BJ (cell line): ENCODE results near the gene PPFIA2. TPM values are rescaled to one million over a fixed set of nuclear protein-coding genes. Genes with fewer than 3 reads are reported as not detected.

Source experiments
- CTCF ChIA-PET: fragments of 350-600 bp; formaldehyde crosslinking; extraction: SDS; loops from one replicate; lab custom pipeline; 2021; ENCODE audit warnings: antibody characterized with exemption, inconsistent platforms; lab: Yijun Ruan, JAX
- POLR2A ChIA-PET: fragments of 300-600 bp; sonication (Branson Sonifier 250); formaldehyde crosslinking; extraction: SDS; loops from one replicate; lab custom pipeline; 2021; ENCODE audit warnings: antibody characterized with exemption; lab: Charles Lee
- DNase-seq: peaks from one replicate; pipeline ENCODE4 v3.0.0-alpha.2; 2011; ENCODE audit warnings: low read depth
- H3K27me3 ChIP-seq: 2 replicates; pipeline ENCODE4 v1.6.0; 2011; ENCODE audit warnings: low read length; ENCODE audit not compliant: control insufficient read depth, insufficient read depth
- H3K36me3 ChIP-seq: 2 replicates; pipeline ENCODE4 v1.5.1; 2011; ENCODE audit warnings: low read length; ENCODE audit not compliant: control insufficient read depth, insufficient read depth
- H3K4me3 ChIP-seq: 2 replicates; pipeline ENCODE4 v1.5.1; 2011; ENCODE audit warnings: low read depth, mild to moderate bottlenecking, control low read depth, low read length
- CTCF ChIP-seq: IDR thresholded peaks from 2 replicates; pipeline ENCODE4 v1.5.1; 2011; ENCODE audit warnings: low read depth, mild to moderate bottlenecking, control low read depth, inconsistent platforms, low read length, moderate library complexity; ENCODE audit not compliant: insufficient read depth
- polyA plus RNA-seq: library from polyadenylated mRNA; depleted of rRNA; stranded (reverse); fragments of >200 nt; gene quantifications from 2 replicates; pipeline ENCODE4 v1.2.3, GENCODE V29; 2011

PPFIA2 gene
- polyA plus RNA-seq, 1 experiment, result not detected

GRCh38 chr12:81297601-81298000 is 461.5 kb downstream of the PPFIA2 start:
- ChIA-PET CTCF (interaction anchor here (0.9 kb wide), 1 partner anchor 80 kb away, joined by 3 read pairs; no protein-coding TSS in a partner anchor), POLR2A (no interaction called here)
- TF ChIP-seq CTCF, result no peak
- Histone ChIP-seq H3K27me3 (no peaks in the 10 kb centered on the region), H3K36me3 (no peaks in the 10 kb centered on the region), H3K4me3 (no peak overlapping the region)
- no peak for DNase-seq

GRCh38 chr12:81296556-81297305 is 462.4 kb downstream of the PPFIA2 start:
- ChIA-PET CTCF (interaction anchor here (0.9 kb wide), 1 partner anchor 79 kb away, joined by 3 read pairs; no protein-coding TSS in a partner anchor), POLR2A (no interaction called here)
- Histone ChIP-seq H3K27me3 (no peaks in the 10 kb centered on the region), H3K4me3 (no peak overlapping the region), H3K36me3 (no peaks in the 10 kb centered on the region)
- TF ChIP-seq CTCF, result no peak
- DNase-seq, result no peak

- POLR2A ChIA-PET, result no interaction called here
- Histone ChIP-seq H3K36me3 (no peaks in the 10 kb centered on the region), H3K4me3 (no peak overlapping the region), H3K27me3 (no peaks in the 10 kb centered on the region)
- no peak for TF ChIP-seq CTCF
- CTCF ChIA-PET, result no interaction called here
- DNase-seq, result no peak
Observed at GRCh38 chr12:81295251-81295650, 463.9 kb downstream of the PPFIA2 start.

DNA sequence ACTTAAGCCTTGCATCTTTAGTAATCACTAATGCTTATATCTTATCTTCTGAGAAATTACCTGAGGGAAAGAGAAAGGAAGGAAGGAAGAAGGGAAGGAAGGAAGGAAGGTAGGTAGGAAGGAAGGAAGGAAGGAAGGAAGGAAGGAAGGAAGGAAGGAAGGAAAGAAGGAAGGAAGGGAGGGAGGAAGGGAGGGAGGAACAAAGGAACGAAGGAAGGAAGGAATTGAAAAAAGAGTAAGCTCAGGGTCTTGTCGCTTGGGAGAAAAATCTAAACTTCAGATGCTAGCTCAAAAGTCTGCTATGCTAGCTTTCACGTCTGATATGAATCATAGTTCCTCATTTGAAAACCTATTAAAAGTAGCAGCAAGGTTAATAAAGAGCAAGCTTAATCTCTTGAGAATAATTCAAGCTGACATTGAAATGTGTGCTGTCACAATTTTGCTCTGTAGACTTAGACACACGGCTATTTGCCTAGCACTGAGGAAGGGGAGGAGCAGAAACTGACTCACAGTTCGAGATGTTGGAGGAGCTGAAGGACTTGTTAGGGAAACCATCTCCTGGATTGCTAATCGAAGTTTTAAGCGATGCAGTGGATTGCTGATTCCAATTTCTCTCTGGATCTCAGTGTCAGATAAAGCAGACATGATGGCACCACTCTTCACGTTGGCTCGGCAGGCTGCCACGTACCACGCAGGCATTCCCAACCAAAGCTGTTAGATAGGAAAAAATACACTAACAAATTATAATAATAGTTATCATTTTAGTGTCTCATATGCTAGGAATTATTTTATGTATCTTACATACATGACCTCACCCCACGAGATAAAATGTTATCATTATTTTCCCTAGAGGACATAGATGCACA is 464.6 kb downstream of the PPFIA2 start:
- CTCF ChIA-PET, result no interaction called here
- no peaks in the 10 kb centered on the region for H3K36me3 ChIP-seq
- H3K4me3 ChIP-seq, result no peak overlapping the region
- no peaks in the 10 kb centered on the region for H3K27me3 ChIP-seq
- no peak for DNase-seq
- POLR2A ChIA-PET, result no interaction called here
- TF ChIP-seq CTCF, result no peak

GRCh38 chr12:81288651-81289050 is 470.5 kb downstream of the PPFIA2 start:
- TF ChIP-seq CTCF, result no peak
- POLR2A ChIA-PET, result no interaction called here
- Histone ChIP-seq H3K36me3 (no peaks in the 10 kb centered on the region), H3K4me3 (no peak overlapping the region), H3K27me3 (no peaks in the 10 kb centered on the region)
- no peak for DNase-seq
- CTCF ChIA-PET, result no interaction called here
